GM21723 (cell line): ENCODE data around the gene COQ10B.
"Not testable (repeated sequence)": the region's sequence is repeated elsewhere in the genome, so short reads cannot be mapped to it uniquely, and the experiment has no call there.

Experiments used
- ATAC-seq: cut with Tn5 transposase; IDR thresholded peaks from one replicate; pipeline ENCODE4 v1.9.1; 2021; ENCODE audit warnings: mild to moderate bottlenecking, moderate library complexity; ENCODE audit not compliant: unreplicated experiment

The COQ10B gene

DNA sequence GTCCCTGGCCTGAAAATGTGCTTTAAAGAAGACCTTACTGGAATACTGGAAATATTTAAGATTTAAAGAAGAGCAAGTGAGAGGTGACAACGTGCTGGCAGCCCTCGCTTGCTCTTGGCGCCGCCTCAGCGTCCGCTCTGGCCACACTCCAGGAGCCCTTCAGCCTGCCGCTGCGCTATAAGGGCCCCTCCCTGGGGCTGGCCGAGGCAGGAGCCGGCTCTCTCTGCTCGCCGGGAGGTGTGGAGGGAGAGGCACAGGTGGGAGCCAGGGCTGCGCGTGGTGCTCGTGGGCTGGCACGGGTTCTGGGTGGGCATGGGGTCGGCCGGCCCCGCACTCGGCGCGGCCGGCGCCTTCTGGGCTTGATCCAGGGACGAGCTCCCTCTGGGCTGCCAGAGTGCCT is 2.9 kb upstream of the COQ10B start:
- ATAC-seq = no peak

DNA sequence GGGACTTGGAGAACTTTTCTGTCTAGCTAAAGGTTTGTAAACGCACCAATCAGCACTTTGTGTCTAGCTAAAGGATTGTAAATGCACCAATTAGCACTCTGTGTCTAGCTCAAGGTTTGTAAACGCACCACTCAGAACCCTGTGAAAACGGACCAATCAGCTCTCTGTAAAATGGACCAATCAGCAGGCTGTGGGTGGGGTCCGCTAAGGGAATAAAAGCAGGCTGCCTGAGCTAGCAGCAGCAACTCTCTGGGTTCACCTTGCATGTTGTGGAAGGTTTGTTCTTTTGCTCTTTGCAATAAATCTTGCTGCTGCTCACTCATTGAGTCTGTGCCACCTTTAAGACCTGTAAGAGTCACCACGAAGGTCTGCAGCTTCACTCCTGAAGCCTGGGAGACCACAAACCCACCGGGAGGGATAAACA is 2.4 kb upstream of the COQ10B start:
- not testable (repeated sequence) for ATAC-seq

DNA sequence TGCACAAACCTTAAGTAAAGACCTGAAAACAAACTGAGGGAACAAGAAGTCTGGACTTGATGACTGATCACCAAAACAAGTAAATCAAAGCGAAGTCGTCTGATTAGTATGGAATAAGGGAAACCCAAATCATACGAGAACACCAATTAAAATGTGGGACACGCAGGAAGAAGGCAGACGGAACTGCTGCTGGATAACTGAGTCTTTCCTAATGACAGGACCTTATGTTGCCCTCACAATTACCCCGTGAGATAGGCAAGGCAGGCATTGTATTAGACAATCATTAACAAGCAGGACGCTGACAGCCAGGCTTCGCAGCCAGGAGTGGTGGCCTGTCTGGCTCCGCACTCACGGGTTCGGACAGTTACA is 614 bp upstream of the COQ10B start:
- no peak for ATAC-seq

DNA sequence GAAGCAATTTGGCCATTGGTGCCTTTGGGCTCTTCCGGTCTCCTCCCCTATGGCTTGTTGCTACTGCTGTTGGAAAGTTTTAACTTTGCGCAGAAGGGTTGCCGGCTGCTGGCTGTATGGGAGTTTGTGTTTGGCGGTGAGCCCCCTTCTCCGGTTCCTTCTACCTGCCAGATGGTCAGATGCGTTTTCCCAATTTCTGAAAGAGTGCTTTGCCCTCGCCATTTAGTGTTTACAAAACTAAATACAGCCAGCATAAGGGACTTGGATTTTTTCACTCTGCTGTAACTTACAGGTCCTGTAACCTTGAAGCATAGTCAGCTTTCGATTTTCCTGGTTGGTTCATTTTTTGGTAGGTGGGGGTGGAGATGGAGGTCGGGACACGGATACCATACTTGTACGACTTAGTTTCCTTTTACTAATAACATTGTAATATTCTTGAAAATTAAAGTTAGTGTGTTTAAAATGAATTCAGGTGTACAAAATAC is 604 bp downstream of the COQ10B start:
- ATAC-seq = peak; percentile 39

DNA sequence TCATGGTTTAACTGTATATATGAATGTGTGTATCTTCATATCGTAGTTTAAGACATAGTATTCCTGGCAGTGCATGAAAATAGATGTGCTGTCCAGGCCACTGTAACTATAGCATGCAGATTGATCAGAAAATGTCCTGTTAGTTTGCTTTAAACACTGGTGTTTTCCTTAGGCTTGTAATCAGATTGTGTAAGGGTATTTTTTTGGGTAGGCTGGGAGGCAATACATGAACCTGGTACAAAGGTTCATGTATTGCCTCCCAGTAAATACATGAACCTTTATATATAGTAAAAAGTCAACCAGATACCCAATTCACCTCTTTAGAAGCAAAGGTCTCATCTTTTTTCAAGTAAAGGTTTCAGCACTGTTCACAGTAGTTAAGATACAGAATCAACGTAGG is 1.6 kb downstream of the COQ10B start:
- ATAC-seq = no peak

DNA sequence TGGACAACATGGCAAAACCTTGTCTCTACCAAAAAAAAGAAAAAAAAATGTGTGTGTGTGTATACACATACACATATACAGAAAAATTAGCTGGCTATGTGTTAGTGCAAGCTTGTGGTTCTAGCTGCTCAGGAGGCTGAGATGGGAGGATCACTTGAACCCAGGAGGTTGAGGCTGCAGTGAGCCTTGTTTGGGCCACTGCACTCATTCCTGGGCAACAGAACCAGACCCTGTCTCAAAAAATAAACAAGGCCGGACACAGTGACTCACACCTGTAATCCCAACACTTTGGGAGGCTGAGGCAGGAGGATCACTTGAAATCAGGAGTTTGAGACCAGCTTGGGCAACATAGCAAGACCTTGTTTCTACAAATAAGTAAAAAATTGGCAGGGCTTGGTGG is 2.1 kb downstream of the COQ10B start:
- no peak for ATAC-seq

DNA sequence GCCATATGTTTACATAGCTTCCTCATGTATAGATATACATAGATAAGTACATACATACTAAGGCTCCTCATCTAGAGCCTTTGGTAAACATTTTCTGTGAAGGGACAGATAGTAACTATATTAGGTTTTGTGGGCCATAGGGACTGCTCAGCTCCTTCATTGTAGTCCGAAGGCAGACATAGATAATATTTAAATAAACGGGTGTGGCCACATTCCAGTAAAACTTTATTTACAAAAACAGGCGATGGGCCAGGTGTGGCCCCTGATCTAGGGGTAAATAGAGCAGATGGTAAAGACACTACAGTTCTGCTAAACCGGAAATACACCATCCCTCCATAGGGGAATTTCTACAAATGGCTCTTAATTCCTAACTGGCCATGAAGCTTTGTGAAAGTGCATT is 7.3 kb downstream of the COQ10B start:
- no peak for ATAC-seq

DNA sequence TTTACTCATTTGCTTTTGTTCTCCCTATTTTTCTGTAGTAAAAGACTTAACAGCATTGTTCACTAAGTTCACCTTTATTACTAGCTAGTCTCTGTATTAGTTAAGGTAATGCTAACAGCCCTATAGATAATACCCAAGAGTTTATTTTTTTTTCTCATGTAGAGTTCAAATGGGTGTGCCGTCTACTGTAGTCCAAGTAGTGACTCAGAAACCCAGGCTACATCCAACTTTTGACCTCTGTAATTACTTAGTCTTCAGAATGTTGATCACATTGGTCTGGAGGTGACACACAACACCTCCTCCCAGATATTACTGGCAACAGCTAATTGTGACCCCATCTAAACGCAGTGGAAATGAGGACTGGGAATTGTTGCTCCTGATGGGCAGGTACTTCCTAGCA is 7.7 kb downstream of the COQ10B start:
- no peak for ATAC-seq

DNA sequence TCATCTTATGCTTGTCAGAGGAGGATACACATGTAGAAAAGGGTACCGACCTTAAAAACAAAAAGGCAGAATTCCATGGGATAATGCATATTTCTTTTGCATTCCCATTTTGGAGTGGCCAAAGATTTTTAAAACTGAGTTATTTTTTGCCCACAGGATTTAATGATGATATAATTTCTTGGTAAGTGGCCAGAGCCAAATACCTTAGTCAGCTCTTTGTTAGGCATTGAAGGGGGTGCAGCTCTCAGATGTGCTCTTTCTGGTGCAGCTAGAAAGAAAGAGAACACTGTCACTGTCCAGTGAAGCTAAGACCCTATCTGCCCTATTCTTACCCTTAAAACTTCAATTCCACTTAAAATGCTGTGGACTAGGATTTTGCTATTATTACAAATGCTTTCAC is 10.8 kb downstream of the COQ10B start:
- no peak for ATAC-seq

DNA sequence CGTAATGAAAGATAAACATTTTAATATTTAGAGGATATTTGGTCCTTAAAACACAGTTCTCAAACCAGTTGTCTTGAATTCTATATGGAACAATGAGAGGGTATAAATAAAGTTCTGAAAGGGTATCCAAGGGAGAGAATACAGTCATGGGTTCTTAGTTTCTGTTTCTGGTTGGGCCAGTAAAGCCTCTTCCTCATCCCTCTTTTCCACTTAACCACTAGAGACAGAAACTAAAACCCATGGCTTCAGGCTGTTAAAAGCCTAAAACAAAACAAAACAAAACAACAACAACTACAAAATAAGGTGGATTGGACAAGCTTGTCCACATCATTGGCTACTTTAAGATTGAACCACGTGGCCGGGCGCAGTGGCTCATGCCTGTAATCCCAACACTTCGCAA is 18.8 kb downstream of the COQ10B start:
- no peak for ATAC-seq

DNA sequence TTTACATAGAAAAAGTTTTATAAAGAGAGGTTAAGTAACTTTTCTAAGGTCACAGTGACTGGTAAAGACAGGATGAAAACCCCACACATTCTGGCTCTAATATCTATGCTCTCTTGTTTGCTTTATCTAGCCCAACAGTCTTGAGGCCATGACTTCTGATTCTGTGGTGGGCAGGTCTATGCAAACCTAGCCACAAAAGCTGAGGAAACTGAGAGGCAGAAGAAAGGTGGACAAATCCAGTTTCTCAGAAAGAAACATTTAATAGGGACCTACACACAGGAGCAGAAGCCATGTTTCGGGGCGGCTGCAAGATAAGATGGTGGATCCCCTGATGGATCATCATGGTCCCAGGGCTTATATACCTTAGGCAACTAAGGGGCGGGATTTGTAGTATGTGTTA is 24.4 kb downstream of the COQ10B start:
- no peak for ATAC-seq

DNA sequence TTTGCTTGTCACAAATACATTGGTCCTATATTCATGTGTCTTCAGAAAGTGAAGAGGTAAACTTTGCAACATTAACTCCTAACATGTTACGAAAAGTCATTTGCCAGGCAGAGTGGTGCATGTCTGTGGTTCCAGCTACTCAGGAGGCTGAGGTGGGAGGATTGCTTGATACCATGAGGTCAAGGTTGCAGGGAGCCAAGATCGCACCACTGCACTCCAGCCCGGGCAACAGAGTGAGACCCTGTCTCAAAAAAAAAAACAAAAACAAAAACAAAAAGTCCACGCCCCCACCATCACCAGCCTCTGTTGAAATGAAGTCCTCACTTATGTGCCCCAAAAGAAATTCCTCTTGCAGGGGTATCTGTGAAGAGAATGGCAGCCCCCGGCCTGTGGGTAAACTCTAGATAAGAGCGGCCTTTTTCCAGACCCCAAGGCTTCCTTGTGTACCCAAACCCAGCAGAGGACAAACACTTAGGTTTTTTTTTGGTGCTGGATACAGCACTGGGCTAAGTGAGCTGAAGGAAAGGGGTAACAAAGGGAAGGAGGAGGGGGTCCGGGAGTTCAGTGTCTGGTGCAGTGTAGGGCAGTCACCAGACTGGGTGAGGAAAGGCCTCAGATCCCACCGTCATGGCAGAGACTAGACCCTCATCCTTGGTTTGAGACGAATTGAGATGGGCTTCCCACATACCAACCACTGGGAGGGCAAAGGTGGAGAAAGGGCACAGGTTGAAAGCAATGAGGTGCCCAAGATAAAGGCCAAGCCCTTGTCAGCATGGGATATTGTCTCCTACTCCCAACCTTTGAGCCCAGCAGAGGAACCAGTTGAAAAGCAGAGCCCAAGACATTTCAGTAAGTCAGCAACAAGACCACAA is 27.0 kb downstream of the COQ10B start:
- ATAC-seq = no peak

DNA sequence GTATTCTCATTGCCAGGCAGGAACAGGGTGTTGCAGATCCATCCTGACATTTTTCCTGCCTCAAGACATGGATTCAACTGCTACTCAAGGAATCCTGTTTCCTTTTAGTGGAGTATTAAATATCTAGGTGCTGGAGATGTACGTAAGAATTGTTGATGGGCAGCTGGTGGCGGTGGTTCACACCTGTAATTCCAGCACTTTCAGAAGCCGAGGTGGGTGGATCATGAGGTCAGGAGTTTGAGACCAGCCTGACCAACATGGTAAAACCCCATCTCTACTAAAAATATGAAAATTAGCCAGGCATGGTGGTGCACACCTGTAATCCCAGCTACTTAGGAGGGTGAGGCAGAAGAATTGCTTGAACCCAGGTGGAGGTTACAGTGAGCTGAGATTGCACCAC is 30.9 kb downstream of the COQ10B start:
- not testable (repeated sequence) for ATAC-seq

DNA sequence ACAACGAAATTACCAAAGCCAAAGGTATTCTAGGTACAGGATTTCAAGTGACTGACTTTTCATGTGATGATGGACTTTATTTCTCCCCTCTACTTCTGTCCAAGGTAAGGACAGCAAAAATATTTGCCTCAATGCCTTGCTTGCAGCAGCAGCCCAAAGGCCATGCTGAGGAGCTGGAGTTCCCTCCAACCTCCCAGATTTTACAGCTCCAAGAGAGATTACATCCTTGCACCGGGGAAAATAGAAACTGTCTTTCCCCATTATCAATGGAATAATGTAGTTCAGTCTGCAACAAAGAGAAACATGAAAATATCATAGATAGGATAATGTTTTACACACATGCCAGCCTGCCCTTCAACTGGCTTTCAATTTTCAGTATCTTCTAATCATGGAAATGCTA is 32.8 kb downstream of the COQ10B start:
- no peak for ATAC-seq

DNA sequence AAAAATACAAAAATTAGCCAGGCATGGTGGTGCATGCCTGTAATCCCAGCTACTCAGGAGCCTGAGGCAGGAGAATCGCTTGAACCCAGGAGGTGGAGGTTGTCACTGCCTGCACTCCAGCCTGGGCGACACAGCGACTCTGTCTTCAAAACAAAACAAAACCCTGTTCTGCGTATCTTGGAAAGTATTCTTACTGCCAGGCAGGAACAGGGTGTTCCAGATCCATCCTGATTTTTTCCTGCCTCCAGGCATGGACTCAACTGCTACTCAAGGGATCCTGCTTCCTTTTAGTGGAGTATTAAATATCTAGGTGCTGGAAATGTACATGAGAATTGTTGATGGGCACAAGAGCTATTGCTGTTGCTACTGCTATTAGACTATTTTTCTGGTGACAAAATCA is 34.0 kb downstream of the COQ10B start:
- ATAC-seq = no peak

DNA sequence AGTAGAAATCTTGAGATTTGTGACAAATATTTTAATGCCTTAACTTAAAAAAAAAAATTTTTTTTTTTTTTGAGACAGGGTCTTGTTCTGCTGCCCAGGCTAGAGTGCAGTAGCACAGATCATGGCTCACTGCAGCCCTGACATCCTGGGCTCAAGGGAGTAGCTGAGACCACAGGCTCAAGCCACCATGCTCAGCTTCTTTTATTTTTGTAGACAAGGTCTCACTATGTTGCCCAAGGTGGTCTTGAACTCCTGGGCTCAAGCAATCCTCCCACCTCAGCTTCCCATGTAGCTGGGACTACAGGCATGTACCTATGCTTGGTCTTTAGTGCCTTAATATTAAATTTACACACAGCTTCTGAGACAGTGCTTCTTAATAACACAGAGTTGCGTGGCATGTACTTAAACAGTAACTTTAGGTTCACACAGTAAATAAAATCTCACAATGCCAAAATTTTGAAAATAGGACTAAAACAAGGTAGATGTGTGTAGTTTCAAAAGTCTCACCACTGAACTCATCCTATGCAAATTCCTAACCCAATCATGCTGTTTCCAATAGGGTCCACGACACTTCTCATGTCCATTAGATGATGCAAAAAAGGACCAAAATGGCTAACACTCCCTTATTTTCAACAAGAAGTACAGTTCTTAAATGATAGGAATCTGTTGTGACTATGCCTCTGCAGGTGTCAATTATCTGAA is 42.2 kb downstream of the COQ10B start:
- no peak for ATAC-seq

DNA sequence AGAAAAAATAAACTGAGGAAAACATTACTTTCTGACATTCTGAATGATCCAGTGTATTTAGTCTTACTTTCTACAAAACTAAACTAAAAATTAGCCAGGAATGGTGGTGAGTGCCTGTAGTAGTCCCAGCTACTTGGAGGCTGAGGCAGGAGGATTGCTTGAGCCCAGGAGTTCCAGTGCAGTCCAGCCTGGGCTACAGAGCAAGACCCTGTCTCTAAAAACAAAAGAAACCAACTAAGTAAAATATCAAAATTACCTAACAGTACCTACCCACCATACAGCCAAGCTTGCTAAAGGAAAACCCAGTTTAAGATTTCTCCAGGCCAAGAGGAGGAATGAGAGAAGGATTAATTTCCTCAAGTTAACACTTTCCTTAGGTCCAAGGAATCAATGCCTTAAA is 43.3 kb downstream of the COQ10B start:
- no peak for ATAC-seq

DNA sequence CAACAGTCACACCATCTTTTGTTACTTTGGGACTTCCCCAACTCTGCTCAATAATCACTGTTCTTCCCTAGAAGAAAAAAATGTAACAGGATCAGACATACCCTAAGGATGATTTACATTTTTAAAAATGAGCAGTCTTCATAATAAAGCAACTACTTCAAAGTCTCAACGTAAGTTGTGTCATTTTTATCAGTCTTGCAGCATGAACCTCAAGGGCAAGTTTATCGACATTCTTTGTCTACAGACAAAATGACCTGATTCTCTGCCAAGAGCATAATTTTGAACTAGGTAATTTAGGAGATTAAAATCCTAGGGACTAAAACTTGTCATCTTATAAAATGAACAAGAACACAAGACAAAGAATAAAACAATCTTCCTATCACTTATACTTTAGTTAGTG is 44.0 kb downstream of the COQ10B start:
- no peak for ATAC-seq

DNA sequence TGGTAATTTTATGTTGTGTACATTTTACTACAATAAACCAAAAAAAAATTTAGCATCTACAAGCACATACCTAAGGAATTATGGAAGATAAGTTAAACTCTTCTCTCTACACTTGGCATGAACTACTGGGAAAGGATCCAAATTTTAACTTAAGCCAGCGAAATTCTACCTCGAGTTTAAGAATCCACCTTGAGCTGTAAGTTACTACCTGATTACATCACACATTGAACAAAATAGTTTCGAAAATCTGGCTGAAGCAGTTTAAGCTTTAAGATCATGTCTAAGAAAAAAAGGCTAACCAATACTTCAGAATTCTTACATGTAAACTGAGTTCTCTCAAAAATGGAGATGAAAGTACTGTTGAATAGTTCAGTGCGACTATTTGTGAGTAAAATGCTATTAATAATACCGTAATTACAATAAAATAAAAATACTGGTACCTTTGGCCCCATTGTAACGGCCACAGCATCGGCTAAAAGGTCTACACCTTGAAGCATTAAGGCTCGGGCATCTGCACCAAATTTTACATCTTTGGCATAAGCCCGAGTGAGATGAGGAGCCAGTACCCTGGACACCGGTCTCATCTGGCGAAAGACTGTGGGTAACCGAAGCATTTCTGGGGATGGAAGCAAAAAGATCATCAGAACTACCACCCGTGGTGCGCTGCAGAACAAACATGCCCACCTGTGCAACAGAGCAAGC is 45.0 kb downstream of the COQ10B start:
- ATAC-seq = no peak

DNA sequence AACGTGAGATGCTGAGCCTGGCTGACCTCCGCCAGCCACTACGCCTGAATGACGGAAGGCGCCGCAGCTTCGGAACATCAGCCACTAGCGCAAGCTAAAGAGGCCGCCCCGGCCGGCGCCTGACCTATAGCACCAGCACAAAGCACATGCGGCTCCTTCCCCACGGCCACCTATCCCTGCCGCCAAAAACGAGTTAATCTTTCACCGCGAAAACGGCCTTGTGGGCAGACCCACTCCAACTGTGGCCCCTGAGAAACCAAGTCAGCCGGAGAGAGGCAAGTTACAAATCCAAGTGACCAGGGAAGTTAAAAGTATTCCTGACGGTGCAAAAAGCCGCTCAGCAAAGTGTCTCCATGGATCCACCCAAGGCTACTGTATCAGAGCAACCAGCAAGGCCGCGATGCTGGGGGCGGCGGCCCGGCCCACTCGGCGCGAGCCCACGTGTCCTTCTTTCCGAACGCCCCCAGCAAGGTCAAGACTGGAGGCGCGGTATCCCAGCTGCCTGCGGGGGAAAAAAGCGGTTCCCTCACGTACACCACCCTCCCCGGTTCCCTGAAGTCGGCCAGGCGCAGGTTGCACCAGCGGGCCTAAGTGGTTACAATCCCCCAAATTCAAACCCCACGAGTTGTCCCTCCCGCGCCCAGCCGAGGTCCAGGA is 45.7 kb downstream of the COQ10B start:
- peak; percentile 21 for ATAC-seq
